A549 (cell line): ENCODE measurements around the gene SLC34A2. TPM values are rescaled to one million over a fixed set of nuclear protein-coding genes. Genes with fewer than 3 reads are reported as not detected.

Experiments used
- ATAC-seq, 2 experiments: fragments of 200-7000 bp in 1 of 2; fragments of >200 bp in 1 of 2; cut with Nextera tagmentation in 1 of 2; cut with Tn5 transposase in 1 of 2; 3 replicates each; pipeline versions ENCODE4 v1.8.0 to v1.9.1; 2018 to 2020; ENCODE audit warnings: mild to moderate bottlenecking in 1 of 2, moderate library complexity in 1 of 2
- CTCF ChIA-PET: fragments of 300-600 bp; sonication (Branson Sonifier 250); formaldehyde crosslinking; extraction: SDS; loops from one replicate; lab custom pipeline; 2021; ENCODE audit warnings: antibody characterized with exemption, inconsistent platforms; lab: Yijun Ruan, JAX
- POLR2A ChIA-PET: fragments of 350-600 bp; formaldehyde crosslinking; extraction: SDS; loops from one replicate; lab custom pipeline; 2021; ENCODE audit warnings: antibody characterized with exemption, inconsistent platforms; lab: Yijun Ruan, JAX
- DNase-seq, 2 experiments: peaks; one replicate each; pipeline versions ENCODE4 v3.0.0 to v3.0.0-alpha.2; 2011 to 2016; ENCODE audit warnings: low read depth in 1 of 2, low spot score in 1 of 2
- FAIRE-seq: peaks from 2 replicates; lab custom pipeline; 2011; peaks lifted over from hg19 to GRCh38; lab: Jason Lieb, UNC
- H3K27ac ChIP-seq, 2 experiments: fragments of >200 bp; sonication (Bioruptor Twin); formaldehyde crosslinking; 3 replicates each; pipeline ENCODE4 v1.5.1; 2016 to 2017
- H3K4me1 ChIP-seq: fragments of >200 bp; sonication (Bioruptor Twin); formaldehyde crosslinking; 3 replicates; pipeline ENCODE4 v1.6.1; 2016
- H3K4me2 ChIP-seq: fragments of >200 bp; sonication (Bioruptor Twin); formaldehyde crosslinking; 3 replicates; pipeline ENCODE4 v1.6.1; 2016
- H3K4me3 ChIP-seq: fragments of >200 bp; sonication (Bioruptor Twin); formaldehyde crosslinking; 3 replicates; pipeline ENCODE4 v1.5.1; 2016
- H3K9me3 ChIP-seq: fragments of >200 bp; sonication (Bioruptor Twin); formaldehyde crosslinking; 3 replicates; pipeline ENCODE4 v1.6.1; 2016
- BHLHE40 ChIP-seq: IDR thresholded peaks from 2 replicates; pipeline ENCODE4 v1.6.1; 2012; ENCODE audit warnings: low read depth, low read length, inconsistent platforms
- CBX8 ChIP-seq: fragments of 200-600 bp; sonication (generic); IDR thresholded peaks from 2 replicates; pipeline ENCODE4 v1.6.1; 2016
- ESRRA ChIP-seq: fragments of 150-350 bp; IDR thresholded peaks from 2 replicates; pipeline ENCODE4 v1.6.1; 2014; ENCODE audit warnings: mild to moderate bottlenecking, low read length, borderline replicate concordance
- FOSL2 ChIP-seq, 2 experiments: fragments of 450-650 bp in 1 of 2; fragments of >200 bp in 1 of 2; sonication (Bioruptor Twin) in 1 of 2; formaldehyde crosslinking; IDR thresholded peaks; 2 replicates each; pipeline versions ENCODE4 v1.5.0 to v1.6.1; 2016 to 2020; ENCODE audit warnings: mild to moderate bottlenecking in 1 of 2, moderate library complexity in 1 of 2
- FOXS1 ChIP-seq: fragments of 250-450 bp; sonication (Bioruptor Pico); IDR thresholded peaks from 2 replicates; pipeline ENCODE4 v1.5.0; 2020; ENCODE audit warnings: mild to moderate bottlenecking, moderate library complexity
- GATA3 ChIP-seq: IDR thresholded peaks from 2 replicates; pipeline ENCODE4 v1.6.1; 2012; ENCODE audit warnings: borderline replicate concordance
- HDAC2 ChIP-seq: fragments of 200-600 bp; sonication (generic); IDR thresholded peaks from 2 replicates; pipeline ENCODE4 v1.6.1; 2016
- HOXA7 ChIP-seq: fragments of 250-450 bp; sonication (Bioruptor Pico); IDR thresholded peaks from 2 replicates; pipeline ENCODE4 v1.5.0; 2020; ENCODE audit warnings: mild to moderate bottlenecking, moderate library complexity
- HOXB13 ChIP-seq: fragments of 250-450 bp; sonication (Bioruptor Pico); IDR thresholded peaks from 2 replicates; pipeline ENCODE4 v1.5.0; 2020; ENCODE audit warnings: low read depth, mild to moderate bottlenecking, moderate library complexity
- KDM1A ChIP-seq: fragments of 200-600 bp; sonication (generic); IDR thresholded peaks from 2 replicates; pipeline ENCODE4 v1.6.1; 2016; ENCODE audit warnings: low read depth, mild to moderate bottlenecking
- KDM5A ChIP-seq: fragments of 200-600 bp; sonication (generic); IDR thresholded peaks from 2 replicates; pipeline ENCODE4 v1.6.1; 2016; ENCODE audit warnings: antibody characterized with exemption, mild to moderate bottlenecking
- MAZ ChIP-seq: fragments of 150-350 bp; IDR thresholded peaks from 2 replicates; pipeline ENCODE4 v1.6.1; 2014; ENCODE audit warnings: antibody characterized with exemption, low read depth, low read length, borderline replicate concordance
- NFE2L2 ChIP-seq: fragments of 150-350 bp; conservative IDR thresholded peaks from 2 replicates; pipeline ENCODE4 v1.6.1; 2014; ENCODE audit warnings: low read length
- NPAS2 ChIP-seq: fragments of 250-450 bp; sonication (Bioruptor Pico); IDR thresholded peaks from 2 replicates; pipeline ENCODE4 v1.8.0; 2022; ENCODE audit warnings: mild to moderate bottlenecking, moderate library complexity, borderline replicate concordance
- PHF8 ChIP-seq: fragments of 200-600 bp; sonication (generic); IDR thresholded peaks from 2 replicates; pipeline ENCODE4 v1.6.1; 2016; ENCODE audit warnings: low read depth, mild to moderate bottlenecking, antibody characterized with exemption, moderate library complexity, borderline replicate concordance
- RAD21 ChIP-seq, 2 experiments: fragments of >200 bp in 1 of 2; sonication (Bioruptor Twin) in 1 of 2; formaldehyde crosslinking in 1 of 2; IDR thresholded peaks in 1 of 2; conservative IDR thresholded peaks in 1 of 2; 2 replicates in 1 of 2; 3 replicates in 1 of 2; pipeline ENCODE4 v1.6.1; 2012 to 2018; ENCODE audit warnings: inconsistent platforms in 1 of 2
- RARB ChIP-seq: fragments of 250-450 bp; sonication (Bioruptor Pico); IDR thresholded peaks from 2 replicates; pipeline ENCODE4 v1.8.0; 2021; ENCODE audit warnings: mild to moderate bottlenecking, moderate library complexity
- RFX5 ChIP-seq: fragments of 450-650 bp; IDR thresholded peaks from 2 replicates; pipeline ENCODE4 v1.7.1; 2014; ENCODE audit warnings: antibody characterized with exemption, mild to moderate bottlenecking, moderate library complexity
- SMC3 ChIP-seq: fragments of >200 bp; sonication (Bioruptor Twin); formaldehyde crosslinking; IDR thresholded peaks from 3 replicates; pipeline ENCODE4 v1.6.1; 2018; ENCODE audit warnings: inconsistent platforms
- TFCP2L1 ChIP-seq: fragments of 250-450 bp; sonication (Bioruptor Pico); IDR thresholded peaks from 2 replicates; pipeline ENCODE4 v1.5.0; 2021; ENCODE audit warnings: mild to moderate bottlenecking
- ZC3H11A ChIP-seq: fragments of 450-650 bp; IDR thresholded peaks from 2 replicates; pipeline ENCODE4 v1.6.1; 2014; ENCODE audit warnings: antibody characterized with exemption, mild to moderate bottlenecking
- ZFP36 ChIP-seq: fragments of 450-650 bp; IDR thresholded peaks from 2 replicates; pipeline ENCODE4 v1.6.1; 2014; ENCODE audit warnings: borderline replicate concordance; ENCODE audit not compliant: partially characterized antibody
- ZSCAN20 ChIP-seq: fragments of 250-450 bp; sonication (Bioruptor Pico); IDR thresholded peaks from 2 replicates; pipeline ENCODE4 v1.8.0; 2022; ENCODE audit warnings: mild to moderate bottlenecking, moderate library complexity
- WGBS: methylation state at CpG from one replicate; pipeline ENCODE4 v1.1.6; 2017; ENCODE audit errors: missing lambda C conversion rate; 5-methylcytosine and 5-hydroxymethylcytosine counted together
- polyA plus RNA-seq, 4 experiments: library from polyadenylated mRNA; depleted of rRNA in 3 of 4; stranded (reverse); fragments of >200 nt; fragmentation: RNase III in 1 of 4; extraction: RNeasy Plus Mini Kit Qiagen cat#74134 plus additional on column Dnase treatment in 1 of 4; gene quantifications; 2 replicates in 3 of 4; 3 replicates in 1 of 4; pipeline ENCODE4 v1.2.3, GENCODE V29; 2011 to 2017
- TF ChIP-seq, protein P1 (sequence below): fragments of 150-350 bp; IDR thresholded peaks from 2 replicates; pipeline ENCODE4 v1.6.1; 2014; ENCODE audit warnings: low read depth, mild to moderate bottlenecking, low read length
- TF ChIP-seq, protein P2 (sequence below): IDR thresholded peaks from 2 replicates; pipeline ENCODE4 v1.6.1; 2012
- TF ChIP-seq, protein P3 (sequence below): IDR thresholded peaks from 2 replicates; pipeline ENCODE4 v1.6.1; 2012
- TF ChIP-seq, protein P4 (sequence below): fragments of >200 bp; sonication (Bioruptor Twin); formaldehyde crosslinking; IDR thresholded peaks from 3 replicates; pipeline ENCODE4 v1.6.1; 2016

SLC34A2 gene
- polyA plus RNA-seq, 2 of the 4 experiments (the other 2 are of a cell fraction): 0.03 to 0.08 TPM

DNA sequence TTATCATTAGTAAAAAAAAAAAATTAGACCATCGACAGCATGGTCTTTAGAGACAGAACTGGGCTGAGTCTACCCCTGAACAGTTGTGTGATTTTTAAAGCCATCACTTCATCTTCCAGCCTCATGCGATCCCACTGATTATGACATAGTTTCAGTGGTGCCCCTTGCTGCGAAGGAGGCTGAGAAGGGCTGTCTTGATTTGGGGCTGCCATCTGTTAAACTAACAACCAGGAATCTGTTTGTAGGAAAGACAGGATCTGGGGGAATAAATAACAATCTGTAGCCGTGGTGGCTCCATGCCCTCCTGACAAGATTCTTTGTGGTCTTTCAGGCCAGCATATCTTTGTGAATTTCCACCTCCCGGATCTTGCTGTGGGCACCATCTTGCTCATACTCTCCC lies 17.1 kb downstream of the SLC34A2 start:
- no peak for DNase-seq
- H3K4me2 ChIP-seq: no peak overlapping the region
- no peak for ATAC-seq
- ChIA-PET CTCF (no interaction called here), POLR2A (no interaction called here)
- no peak for TF ChIP-seq MAZ
- TF ChIP-seq ESRRA: no peak
- TF ChIP-seq BHLHE40: no peak
- 43% methylated on average over 4 of the region's 5 CpGs for WGBS
- no peaks in the 10 kb centered on the region for H3K9me3 ChIP-seq
- no peak overlapping the region for H3K27ac ChIP-seq
- H3K4me3 ChIP-seq: no peak overlapping the region
- no peaks in the 10 kb centered on the region for H3K4me1 ChIP-seq
- FAIRE-seq: no peak

DNA sequence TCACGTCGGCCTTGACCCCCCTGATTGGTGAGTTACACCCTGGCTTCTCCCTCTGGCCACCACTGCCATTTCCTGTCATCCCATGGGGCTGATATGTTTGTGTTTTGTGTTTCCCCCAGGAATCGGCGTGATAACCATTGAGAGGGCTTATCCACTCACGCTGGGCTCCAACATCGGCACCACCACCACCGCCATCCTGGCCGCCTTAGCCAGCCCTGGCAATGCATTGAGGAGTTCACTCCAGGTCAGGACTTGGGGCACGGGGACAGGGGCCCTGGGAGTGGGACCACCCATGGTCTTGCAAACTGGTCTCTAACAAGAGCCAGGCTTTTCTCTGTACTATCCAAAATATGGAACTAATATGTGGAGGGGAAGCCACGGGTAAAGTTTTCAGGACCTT lies 18.7 kb downstream of the SLC34A2 start:
- no peak overlapping the region for H3K27ac ChIP-seq
- 69% methylated on average over 10 of the region's 10 CpGs for WGBS
- CTCF ChIA-PET: no interaction called here
- no peak for ATAC-seq
- POLR2A ChIA-PET: no interaction called here
- no peak overlapping the region for H3K4me3 ChIP-seq
- FAIRE-seq: no peak
- H3K4me2 ChIP-seq: no peak overlapping the region
- no peaks in the 10 kb centered on the region for H3K4me1 ChIP-seq
- no peak for DNase-seq
- TF ChIP-seq, protein P1, sequence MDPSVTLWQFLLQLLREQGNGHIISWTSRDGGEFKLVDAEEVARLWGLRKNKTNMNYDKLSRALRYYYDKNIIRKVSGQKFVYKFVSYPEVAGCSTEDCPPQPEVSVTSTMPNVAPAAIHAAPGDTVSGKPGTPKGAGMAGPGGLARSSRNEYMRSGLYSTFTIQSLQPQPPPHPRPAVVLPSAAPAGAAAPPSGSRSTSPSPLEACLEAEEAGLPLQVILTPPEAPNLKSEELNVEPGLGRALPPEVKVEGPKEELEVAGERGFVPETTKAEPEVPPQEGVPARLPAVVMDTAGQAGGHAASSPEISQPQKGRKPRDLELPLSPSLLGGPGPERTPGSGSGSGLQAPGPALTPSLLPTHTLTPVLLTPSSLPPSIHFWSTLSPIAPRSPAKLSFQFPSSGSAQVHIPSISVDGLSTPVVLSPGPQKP: no peak
- TF ChIP-seq, protein P2, sequence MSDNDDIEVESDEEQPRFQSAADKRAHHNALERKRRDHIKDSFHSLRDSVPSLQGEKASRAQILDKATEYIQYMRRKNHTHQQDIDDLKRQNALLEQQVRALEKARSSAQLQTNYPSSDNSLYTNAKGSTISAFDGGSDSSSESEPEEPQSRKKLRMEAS: no peak
- no peak for TF ChIP-seq RAD21 (conservative IDR thresholded peaks at IDR 0.05 in 1 of 2, IDR thresholded peaks at IDR 0.05 in 1 of 2)
- no peak for TF ChIP-seq ZFP36
- TF ChIP-seq, protein P3, sequence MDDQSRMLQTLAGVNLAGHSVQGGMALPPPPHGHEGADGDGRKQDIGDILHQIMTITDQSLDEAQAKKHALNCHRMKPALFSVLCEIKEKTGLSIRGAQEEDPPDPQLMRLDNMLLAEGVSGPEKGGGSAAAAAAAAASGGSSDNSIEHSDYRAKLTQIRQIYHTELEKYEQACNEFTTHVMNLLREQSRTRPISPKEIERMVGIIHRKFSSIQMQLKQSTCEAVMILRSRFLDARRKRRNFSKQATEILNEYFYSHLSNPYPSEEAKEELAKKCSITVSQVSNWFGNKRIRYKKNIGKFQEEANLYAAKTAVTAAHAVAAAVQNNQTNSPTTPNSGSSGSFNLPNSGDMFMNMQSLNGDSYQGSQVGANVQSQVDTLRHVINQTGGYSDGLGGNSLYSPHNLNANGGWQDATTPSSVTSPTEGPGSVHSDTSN: no peak
- TF ChIP-seq RFX5: no peak
- TF ChIP-seq FOXS1 (CRISPR knock-in tag): no peak
- no peak for TF ChIP-seq GATA3
- no peak for TF ChIP-seq KDM5A
- no peak for TF ChIP-seq RARB (CRISPR knock-in tag)
- TF ChIP-seq HOXB13 (CRISPR knock-in tag): no peak
- no peak for TF ChIP-seq NFE2L2
- no peaks in the 10 kb centered on the region for H3K9me3 ChIP-seq

DNA sequence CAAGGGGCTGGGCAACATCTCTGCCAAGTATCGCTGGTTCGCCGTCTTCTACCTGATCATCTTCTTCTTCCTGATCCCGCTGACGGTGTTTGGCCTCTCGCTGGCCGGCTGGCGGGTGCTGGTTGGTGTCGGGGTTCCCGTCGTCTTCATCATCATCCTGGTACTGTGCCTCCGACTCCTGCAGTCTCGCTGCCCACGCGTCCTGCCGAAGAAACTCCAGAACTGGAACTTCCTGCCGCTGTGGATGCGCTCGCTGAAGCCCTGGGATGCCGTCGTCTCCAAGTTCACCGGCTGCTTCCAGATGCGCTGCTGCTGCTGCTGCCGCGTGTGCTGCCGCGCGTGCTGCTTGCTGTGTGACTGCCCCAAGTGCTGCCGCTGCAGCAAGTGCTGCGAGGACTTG lies 20.6 kb downstream of the SLC34A2 start:
- TF ChIP-seq HOXA7 (no peak), NPAS2 (CRISPR knock-in tag) (no peak), FOSL2 (IDR thresholded peaks at IDR 0.05) (no peak), FOSL2 (CRISPR knock-in tag; IDR thresholded peaks at IDR 0.05) (no peak), CBX8 (no peak), RAD21 (conservative IDR thresholded peaks at IDR 0.05 in 1 of 2, IDR thresholded peaks at IDR 0.05 in 1 of 2) (no peak), PHF8 (no peak), ZSCAN20 (no peak), TFCP2L1 (CRISPR knock-in tag) (no peak), HDAC2 (no peak), BHLHE40 (no peak), RFX5 (no peak), KDM1A (no peak), SMC3 (no peak), ZC3H11A (no peak)
- TF ChIP-seq, protein P1: no peak
- TF ChIP-seq, protein P4, sequence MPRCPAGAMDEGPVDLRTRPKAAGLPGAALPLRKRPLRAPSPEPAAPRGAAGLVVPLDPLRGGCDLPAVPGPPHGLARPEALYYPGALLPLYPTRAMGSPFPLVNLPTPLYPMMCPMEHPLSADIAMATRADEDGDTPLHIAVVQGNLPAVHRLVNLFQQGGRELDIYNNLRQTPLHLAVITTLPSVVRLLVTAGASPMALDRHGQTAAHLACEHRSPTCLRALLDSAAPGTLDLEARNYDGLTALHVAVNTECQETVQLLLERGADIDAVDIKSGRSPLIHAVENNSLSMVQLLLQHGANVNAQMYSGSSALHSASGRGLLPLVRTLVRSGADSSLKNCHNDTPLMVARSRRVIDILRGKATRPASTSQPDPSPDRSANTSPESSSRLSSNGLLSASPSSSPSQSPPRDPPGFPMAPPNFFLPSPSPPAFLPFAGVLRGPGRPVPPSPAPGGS: no peak
- TF ChIP-seq, protein P2: no peak
- WGBS: 93% methylated on average over 24 of the region's 30 CpGs
- ATAC-seq: no peak
- no peak for DNase-seq
- Histone ChIP-seq H3K4me3 (no peak overlapping the region), H3K27ac (no peak overlapping the region), H3K9me3 (no peaks in the 10 kb centered on the region), H3K4me2 (no peak overlapping the region), H3K4me1 (no peaks in the 10 kb centered on the region)
- ChIA-PET POLR2A (no interaction called here), CTCF (no interaction called here)
- FAIRE-seq: no peak
